RWPE2 (cell line): ENCODE data around the gene UBE2C.
"Not testable (repeated sequence)": the region's sequence is repeated elsewhere in the genome, so short reads cannot be mapped to it uniquely, and the experiment has no call there.

ENCODE experiments used
- ATAC-seq: fragments of 200-7000 bp; cut with Tn5 transposase; 3 replicates; pipeline ENCODE4 v1.9.1; 2021; ENCODE audit warnings: low read depth
- DNase-seq: peaks from one replicate; pipeline ENCODE4 v3.0.0-alpha.2; 2020; ENCODE audit warnings: low spot score
- H3K27ac ChIP-seq: fragments of 450-650 bp; 2 replicates; pipeline ENCODE4 v1.5.1; 2017; ENCODE audit warnings: mild to moderate bottlenecking; ENCODE audit not compliant: poor library complexity, severe bottlenecking
- H3K27me3 ChIP-seq: fragments of 250-450 bp; sonication (Bioruptor Pico); 2 replicates; pipeline ENCODE4 v1.5.1; 2021; ENCODE audit warnings: mild to moderate bottlenecking, moderate library complexity; ENCODE audit not compliant: insufficient read depth, poor library complexity, severe bottlenecking
- H3K36me3 ChIP-seq: fragments of 250-450 bp; sonication (Bioruptor Pico); 2 replicates; pipeline ENCODE4 v1.5.1; 2020; ENCODE audit warnings: low read depth, mild to moderate bottlenecking, moderate library complexity
- H3K4me1 ChIP-seq: fragments of 250-450 bp; sonication (Bioruptor Pico); 2 replicates; pipeline ENCODE4 v1.5.1; 2021; ENCODE audit warnings: mild to moderate bottlenecking, moderate library complexity; ENCODE audit not compliant: insufficient read depth, poor library complexity, severe bottlenecking
- H3K4me3 ChIP-seq: fragments of 250-450 bp; sonication (Bioruptor Pico); 2 replicates; pipeline ENCODE4 v1.5.1; 2021; ENCODE audit warnings: mild to moderate bottlenecking, moderate library complexity; ENCODE audit not compliant: severe bottlenecking
- H3K9me3 ChIP-seq: fragments of 250-450 bp; sonication (Bioruptor Pico); 2 replicates; pipeline ENCODE4 v1.5.1; 2021; ENCODE audit warnings: mild to moderate bottlenecking, moderate library complexity; ENCODE audit not compliant: severe bottlenecking
- TF ChIP-seq, protein P1 (sequence below): fragments of 450-650 bp; IDR thresholded peaks from one replicate; pipeline ENCODE4 v1.5.1; 2017; ENCODE audit warnings: mild to moderate bottlenecking, moderate library complexity; ENCODE audit not compliant: poor library complexity, severe bottlenecking

Gene UBE2C

DNA sequence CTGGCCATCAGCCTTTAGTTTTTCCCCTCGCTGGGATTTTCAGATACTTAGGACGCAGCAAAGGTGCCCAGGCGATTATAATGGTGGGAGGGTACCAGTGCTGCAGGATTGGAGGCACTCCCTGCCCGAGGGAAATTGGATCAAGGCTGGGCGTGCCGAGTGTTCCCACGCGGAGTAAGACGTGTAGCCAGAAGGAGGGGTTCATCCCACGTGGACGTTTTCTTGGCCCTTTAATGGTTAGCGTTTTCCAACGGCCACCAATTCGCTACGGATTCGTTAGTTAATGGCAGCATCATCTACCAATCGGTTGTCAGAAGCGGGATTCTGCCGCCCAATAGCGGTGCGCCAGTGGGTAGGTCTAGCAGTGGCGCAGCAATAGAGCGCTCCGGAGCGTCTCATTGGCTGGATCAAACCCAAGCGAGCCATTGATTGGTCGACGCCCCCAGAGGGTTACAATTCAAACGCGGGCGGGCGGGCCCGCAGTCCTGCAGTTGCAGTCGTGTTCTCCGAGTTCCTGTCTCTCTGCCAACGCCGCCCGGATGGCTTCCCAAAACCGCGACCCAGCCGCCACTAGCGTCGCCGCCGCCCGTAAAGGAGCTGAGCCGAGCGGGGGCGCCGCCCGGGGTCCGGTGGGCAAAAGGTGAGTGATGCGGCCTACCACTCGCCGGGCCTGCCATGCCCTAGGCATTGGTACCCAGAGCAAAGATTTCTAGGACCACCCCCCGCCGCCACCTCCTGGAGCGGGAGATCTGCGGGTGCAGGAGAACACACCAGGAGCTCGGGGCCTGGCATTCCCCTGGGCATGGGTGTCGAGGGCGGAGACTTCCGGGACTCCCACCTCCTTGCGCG lies at the start of gene UBE2C:
TSS of gene UBE2C (plus strand) at position 488 of the 849 bp plus-strand sequence. CDS start at position 540, 52 bp downstream.
- TF ChIP-seq, protein P1, sequence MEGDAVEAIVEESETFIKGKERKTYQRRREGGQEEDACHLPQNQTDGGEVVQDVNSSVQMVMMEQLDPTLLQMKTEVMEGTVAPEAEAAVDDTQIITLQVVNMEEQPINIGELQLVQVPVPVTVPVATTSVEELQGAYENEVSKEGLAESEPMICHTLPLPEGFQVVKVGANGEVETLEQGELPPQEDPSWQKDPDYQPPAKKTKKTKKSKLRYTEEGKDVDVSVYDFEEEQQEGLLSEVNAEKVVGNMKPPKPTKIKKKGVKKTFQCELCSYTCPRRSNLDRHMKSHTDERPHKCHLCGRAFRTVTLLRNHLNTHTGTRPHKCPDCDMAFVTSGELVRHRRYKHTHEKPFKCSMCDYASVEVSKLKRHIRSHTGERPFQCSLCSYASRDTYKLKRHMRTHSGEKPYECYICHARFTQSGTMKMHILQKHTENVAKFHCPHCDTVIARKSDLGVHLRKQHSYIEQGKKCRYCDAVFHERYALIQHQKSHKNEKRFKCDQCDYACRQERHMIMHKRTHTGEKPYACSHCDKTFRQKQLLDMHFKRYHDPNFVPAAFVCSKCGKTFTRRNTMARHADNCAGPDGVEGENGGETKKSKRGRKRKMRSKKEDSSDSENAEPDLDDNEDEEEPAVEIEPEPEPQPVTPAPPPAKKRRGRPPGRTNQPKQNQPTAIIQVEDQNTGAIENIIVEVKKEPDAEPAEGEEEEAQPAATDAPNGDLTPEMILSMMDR, result no peak
- Histone ChIP-seq H3K9me3 (no peaks in the 10 kb centered on the region), H3K27me3 (no peaks in the 10 kb centered on the region), H3K4me1 (peaks cover 8% of the 10 kb centered on the region), H3K27ac (peak within 1 kb of the TSS; percentile 65), H3K4me3 (peak within 1 kb of the TSS; percentile 91), H3K36me3 (peaks cover 88% of the 10 kb centered on the region)
- DNase-seq (peak; percentile 100), ATAC-seq (peak; percentile 98)

DNA sequence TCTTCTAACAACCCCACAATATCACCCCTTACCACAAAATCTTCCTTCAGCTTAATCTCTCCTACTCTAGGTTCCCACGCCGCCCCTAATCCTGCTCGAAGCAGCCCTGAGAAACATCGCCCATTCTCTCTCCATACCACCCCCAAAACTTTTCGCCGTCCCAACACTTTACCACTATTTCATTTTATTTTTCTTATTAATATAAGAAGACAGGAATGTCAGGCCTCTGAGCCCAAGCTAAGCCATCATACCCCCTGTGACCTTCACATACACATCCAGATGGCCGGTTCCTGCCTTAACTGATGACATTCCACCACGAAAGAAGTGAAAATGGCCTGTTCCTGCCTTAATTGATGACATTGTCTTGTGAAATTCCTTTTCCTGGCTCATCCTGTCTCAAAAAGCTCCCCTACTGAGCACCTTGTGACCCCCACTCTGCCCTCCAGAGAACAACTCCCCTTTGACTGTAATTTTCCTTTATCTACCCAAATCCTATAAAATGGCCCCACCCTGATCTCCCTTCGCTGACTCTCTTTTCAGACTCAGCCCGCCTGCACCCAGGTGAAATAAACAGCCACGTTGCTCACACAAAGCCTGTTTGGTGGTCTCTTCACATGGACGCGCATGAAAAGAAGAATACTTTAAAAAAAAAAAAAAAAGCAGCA lies 47.7 kb upstream of the UBE2C start:
- DNase-seq, H3K27ac ChIP-seq, ATAC-seq, H3K36me3 ChIP-seq, H3K9me3 ChIP-seq, H3K27me3 ChIP-seq, H3K4me1 ChIP-seq, H3K4me3 ChIP-seq: not testable (repeated sequence)

- DNase-seq (peak; percentile 45), ATAC-seq (no peak)
- no peaks in the 10 kb centered on the region for H3K36me3 ChIP-seq
- no peaks in the 10 kb centered on the region for H3K4me1 ChIP-seq
- no peaks in the 10 kb centered on the region for H3K9me3 ChIP-seq
- H3K27me3 ChIP-seq, result no peaks in the 10 kb centered on the region
- TF ChIP-seq, protein P1, result no peak
- H3K4me3 ChIP-seq, result no peak overlapping the region
- no peak overlapping the region for H3K27ac ChIP-seq
Measured at GRCh38 chr20:45765307-45765875, 47.1 kb upstream of the UBE2C start.

- peak; percentile 34 for DNase-seq
- TF ChIP-seq, protein P1, result no peak
- Histone ChIP-seq H3K9me3 (no peaks in the 10 kb centered on the region), H3K27me3 (no peaks in the 10 kb centered on the region), H3K4me3 (no peak overlapping the region), H3K4me1 (no peaks in the 10 kb centered on the region), H3K36me3 (no peaks in the 10 kb centered on the region), H3K27ac (no peak overlapping the region)
- no peak for ATAC-seq
Measured at GRCh38 chr20:45765980-45766379, 46.5 kb upstream of the UBE2C start.

DNA sequence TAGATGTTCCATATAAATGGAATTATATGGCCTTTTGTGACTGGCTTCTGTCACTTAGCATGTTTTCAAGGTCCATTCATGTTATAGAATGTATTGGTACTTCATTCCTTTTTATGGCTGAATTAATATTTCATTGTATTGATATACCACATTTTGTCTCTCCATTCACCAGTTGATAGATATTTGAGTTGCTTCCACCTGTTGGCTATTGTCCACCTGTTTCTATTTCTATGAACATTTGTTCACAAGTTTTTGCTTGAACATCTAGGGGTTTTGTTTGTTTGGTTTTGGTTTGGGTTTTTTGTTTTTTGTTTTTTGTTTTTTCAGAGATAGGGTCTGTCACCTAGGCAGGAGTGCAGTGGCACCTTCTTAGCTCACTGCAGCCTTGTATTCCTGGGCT lies 44.0 kb upstream of the UBE2C start:
- TF ChIP-seq, protein P1, result no peak
- H3K27ac ChIP-seq, result no peak overlapping the region
- no peaks in the 10 kb centered on the region for H3K4me1 ChIP-seq
- DNase-seq (no peak), ATAC-seq (no peak)
- H3K27me3 ChIP-seq, result no peaks in the 10 kb centered on the region
- H3K9me3 ChIP-seq, result no peaks in the 10 kb centered on the region
- no peaks in the 10 kb centered on the region for H3K36me3 ChIP-seq
- no peak overlapping the region for H3K4me3 ChIP-seq
